Liver (tissue), 3 donors: Measurements from ENCODE around the gene KIF2B.

Source experiments
- EGR1 ChIP-seq, 2 donors: IDR thresholded peaks; 2 replicates each; pipeline ENCODE4 v1.6.1; 2016 to 2018; ENCODE audit warnings: antibody characterized with exemption in 2 of 2, low read depth in 2 of 2
- MAX ChIP-seq: IDR thresholded peaks from 2 replicates; pipeline ENCODE4 v1.6.1; 2016; ENCODE audit warnings: antibody characterized with exemption
- NR2F2 ChIP-seq: IDR thresholded peaks from 2 replicates; pipeline ENCODE4 v1.6.1; 2016; ENCODE audit warnings: antibody characterized with exemption
- RAD21 ChIP-seq, 2 donors: IDR thresholded peaks; 2 replicates each; pipeline ENCODE4 v1.6.1; 2016; ENCODE audit warnings: antibody characterized with exemption in 2 of 2, mild to moderate bottlenecking in 2 of 2
- REST ChIP-seq: IDR thresholded peaks from 2 replicates; pipeline ENCODE4 v1.6.1; 2016; ENCODE audit warnings: antibody characterized with exemption, mild to moderate bottlenecking
- YY1 ChIP-seq: IDR thresholded peaks from 2 replicates; pipeline ENCODE4 v1.6.1; 2016; ENCODE audit warnings: antibody characterized with exemption, mild to moderate bottlenecking
- TF ChIP-seq, protein P1 (sequence below): fragments of 150-350 bp; IDR thresholded peaks from 2 replicates; pipeline ENCODE4 v1.5.1; 2017; ENCODE audit warnings: improper control_type of control experiment, low read depth, low read length; ENCODE audit not compliant: missing input control
- TF ChIP-seq, protein P2 (sequence below): IDR thresholded peaks from 2 replicates; pipeline ENCODE4 v1.6.1; 2016; ENCODE audit warnings: antibody characterized with exemption
- donor health status: healthy.
- donor health status: healthy.

GRCh38 chr17:53794875-53795274, 27.9 kb upstream of the KIF2B start:
- TF ChIP-seq, protein P1, sequence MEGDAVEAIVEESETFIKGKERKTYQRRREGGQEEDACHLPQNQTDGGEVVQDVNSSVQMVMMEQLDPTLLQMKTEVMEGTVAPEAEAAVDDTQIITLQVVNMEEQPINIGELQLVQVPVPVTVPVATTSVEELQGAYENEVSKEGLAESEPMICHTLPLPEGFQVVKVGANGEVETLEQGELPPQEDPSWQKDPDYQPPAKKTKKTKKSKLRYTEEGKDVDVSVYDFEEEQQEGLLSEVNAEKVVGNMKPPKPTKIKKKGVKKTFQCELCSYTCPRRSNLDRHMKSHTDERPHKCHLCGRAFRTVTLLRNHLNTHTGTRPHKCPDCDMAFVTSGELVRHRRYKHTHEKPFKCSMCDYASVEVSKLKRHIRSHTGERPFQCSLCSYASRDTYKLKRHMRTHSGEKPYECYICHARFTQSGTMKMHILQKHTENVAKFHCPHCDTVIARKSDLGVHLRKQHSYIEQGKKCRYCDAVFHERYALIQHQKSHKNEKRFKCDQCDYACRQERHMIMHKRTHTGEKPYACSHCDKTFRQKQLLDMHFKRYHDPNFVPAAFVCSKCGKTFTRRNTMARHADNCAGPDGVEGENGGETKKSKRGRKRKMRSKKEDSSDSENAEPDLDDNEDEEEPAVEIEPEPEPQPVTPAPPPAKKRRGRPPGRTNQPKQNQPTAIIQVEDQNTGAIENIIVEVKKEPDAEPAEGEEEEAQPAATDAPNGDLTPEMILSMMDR = no peak
- TF ChIP-seq REST (no peak), RAD21 (IDR thresholded peaks at IDR 0.05) (no peak), YY1 (no peak), NR2F2 (no peak), EGR1 (IDR thresholded peaks at IDR 0.05; ENCODE audit: low read depth in 2 of 2) (no peak), MAX (no peak)
- TF ChIP-seq, protein P2, sequence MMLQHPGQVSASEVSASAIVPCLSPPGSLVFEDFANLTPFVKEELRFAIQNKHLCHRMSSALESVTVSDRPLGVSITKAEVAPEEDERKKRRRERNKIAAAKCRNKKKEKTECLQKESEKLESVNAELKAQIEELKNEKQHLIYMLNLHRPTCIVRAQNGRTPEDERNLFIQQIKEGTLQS = no peak
